GM19328 (cell line): Measurements from ENCODE around the gene RNF168.
"Not testable (repeated sequence)": the region's sequence is repeated elsewhere in the genome, so short reads cannot be mapped to it uniquely, and the experiment has no call there.

Source experiments
- ATAC-seq: cut with Tn5 transposase; IDR thresholded peaks from one replicate; pipeline ENCODE4 v1.9.1; 2021; ENCODE audit warnings: mild to moderate bottlenecking, moderate library complexity; ENCODE audit not compliant: unreplicated experiment

The RNF168 gene

DNA sequence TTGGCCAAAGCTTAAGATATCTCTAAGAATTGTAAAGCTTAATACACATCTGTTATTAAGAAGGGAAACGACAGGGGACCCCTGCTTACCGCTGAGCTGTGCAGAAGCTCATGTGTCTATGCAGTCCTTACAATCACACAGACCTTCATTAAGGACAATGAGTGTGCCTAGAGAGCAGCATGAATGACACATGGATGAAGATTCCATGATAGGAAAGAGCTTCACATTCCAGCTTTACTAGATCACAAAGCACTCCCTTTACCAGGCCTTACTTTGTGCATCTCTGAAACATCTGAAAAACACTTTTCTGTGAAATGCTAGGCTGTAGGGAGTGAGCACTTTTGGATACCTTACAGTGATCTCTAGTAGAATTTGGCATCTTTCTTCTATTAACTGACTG lies 32.0 kb downstream of the RNF168 start:
- ATAC-seq = no peak

DNA sequence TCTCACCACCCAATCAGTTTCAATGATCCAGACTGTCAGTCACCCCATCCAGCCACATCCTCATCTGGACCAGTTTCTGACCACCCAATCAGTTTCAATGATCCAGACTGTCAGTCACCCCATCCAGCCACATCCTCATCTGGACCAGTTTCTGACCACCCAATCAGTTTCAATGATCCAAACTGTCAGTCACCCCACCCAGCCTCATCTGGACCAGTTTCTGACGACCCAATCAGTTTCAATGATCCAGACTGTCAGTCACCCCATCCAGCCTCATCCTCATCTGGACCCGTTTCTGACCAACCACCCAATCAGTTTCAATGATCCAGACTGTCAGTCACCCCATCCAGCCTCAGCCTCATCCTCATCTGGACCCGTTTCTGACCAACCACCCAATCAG lies 33.4 kb downstream of the RNF168 start:
- not testable (repeated sequence) for ATAC-seq

DNA sequence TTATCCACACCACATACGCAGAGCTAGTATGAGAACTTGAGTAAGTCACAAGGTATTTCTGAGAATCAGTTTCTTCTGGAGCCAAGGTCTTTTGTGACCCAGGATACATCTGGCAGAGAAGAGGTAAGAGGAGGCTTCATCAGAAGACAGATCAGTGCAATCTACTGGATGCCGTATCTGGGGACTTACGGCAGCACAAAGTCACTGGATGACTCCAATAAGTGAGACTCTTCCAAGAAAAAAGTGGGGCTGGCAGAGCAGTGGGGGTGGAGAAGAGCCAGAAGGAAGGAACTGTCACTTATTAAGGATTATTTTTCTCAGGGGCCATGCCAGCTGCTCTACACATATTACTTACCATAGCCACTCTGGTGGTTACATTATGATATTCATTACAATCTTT lies 39.8 kb downstream of the RNF168 start:
- no peak for ATAC-seq

DNA sequence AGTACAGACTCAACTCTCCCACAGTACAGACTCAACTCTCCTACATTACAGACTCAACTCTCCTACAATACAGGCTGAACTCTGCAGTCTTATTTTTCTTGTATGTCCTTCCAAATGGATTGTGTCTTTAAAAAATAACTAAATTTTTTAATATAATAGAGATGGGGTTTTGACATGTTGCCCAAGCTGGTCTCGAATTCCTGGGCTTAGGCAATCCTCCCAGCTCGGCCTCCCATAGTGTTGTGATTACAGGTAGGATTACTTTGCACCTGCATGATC lies 40.2 kb downstream of the RNF168 start:
- ATAC-seq = no peak

DNA sequence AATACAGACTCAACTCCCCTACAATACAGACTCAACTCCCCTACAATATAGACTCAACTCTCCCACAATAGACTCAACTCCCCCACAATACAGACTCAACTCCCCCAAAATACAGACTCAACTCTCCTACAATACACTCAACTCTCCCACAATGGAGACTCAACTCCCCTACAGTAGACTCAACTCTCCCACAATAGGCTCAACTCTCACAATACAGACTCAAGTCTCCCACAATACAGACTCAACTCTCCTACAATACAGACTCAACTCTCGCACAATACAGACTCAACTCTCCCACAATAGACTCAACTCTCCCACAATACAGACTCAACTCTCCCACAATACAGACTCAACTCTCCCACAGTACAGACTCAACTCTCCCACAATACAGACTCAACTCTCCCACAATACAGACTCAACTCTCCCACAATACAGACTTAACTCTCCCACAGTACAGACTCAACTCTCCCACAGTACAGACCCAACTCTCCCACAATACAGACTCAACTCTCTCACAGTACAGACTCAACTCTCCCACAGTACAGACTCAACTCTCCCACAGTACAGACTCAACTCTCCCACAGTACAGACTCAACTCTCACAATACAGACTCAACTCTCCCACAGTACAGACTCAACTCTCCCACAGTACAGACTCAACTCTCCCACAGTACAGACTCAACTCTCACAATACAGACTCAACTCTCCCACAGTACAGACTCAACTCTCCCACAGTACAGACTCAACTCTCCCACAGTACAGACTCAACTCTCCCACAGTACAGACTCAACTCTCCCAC lies 40.7 kb downstream of the RNF168 start:
- ATAC-seq = not testable (repeated sequence)

DNA sequence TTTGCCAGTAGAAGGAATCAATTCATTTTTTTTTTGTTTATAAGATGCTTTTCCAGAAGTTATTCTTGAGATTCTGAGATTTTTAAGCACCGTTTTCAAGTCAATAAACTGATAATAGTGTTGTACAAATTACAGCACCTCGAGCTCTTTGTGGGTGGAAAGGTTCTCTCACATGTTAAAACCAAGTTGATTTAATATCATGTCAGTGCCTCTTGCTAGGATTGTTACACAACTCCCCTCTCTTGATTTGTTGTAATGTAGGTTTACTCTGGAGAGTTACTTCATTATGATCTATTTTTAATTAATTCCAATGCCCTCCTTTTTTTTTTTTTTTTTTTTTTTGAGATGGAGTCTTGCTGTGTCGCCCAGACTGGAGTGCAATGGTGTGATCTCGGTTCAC lies 45.5 kb downstream of the RNF168 start:
- no peak for ATAC-seq

DNA sequence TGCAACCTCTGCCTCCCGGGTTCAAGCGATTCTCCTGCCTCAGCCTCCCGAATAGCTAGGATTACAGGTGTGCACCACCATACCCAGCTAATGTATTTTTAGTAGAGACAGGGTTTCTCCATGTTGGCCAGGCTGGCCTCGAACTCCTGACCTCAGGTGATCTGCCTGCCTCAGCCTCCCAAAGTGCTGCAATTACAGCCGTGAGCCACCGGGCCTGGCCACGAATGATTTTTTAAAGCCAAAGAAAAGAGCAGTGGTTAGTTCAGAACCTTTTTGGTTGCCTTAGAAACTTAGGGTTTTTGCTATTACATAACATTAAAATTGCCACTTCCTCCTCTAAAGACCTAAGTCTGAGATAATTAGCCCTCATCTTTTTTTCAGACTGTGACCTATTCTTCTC lies 46.1 kb downstream of the RNF168 start:
- not testable (repeated sequence) for ATAC-seq

DNA sequence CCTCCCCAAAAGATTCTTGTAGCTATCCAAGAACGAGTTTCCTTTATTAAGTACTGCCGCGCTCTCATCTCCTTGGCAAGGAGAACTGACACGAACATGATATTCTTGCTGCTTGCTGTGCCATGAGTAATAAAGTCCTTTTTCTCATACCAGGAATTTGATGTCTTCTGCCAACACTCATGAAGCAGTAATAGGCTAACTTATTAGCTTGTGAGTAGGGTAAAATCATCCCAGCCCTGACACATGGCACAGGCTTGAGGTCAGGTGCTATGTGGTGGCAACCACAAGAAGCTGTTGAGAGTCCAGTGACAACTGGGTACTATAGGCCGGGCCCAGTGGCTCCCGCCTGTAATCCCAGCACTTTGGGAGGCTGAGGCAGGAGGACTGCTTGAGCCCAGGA lies 48.6 kb downstream of the RNF168 start:
- no peak for ATAC-seq

DNA sequence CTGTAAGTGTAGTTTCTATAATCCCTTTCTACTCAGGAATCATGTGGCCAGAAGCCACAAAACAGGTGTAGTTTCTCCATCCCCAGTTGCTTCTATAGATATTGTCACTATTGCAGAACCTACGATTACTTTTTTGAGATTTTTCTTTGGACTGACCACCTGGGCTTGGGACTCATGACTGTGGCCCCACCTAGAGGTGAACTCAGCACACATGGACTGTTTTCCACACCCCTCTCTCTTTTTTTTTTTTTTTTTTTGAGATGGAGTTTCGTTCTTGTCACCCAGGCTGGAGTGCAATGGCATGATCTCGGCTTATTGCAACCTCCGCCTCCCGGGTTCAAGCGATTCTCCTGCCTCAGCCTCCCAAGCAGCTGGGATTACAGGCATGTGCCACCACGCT lies 58.2 kb downstream of the RNF168 start:
- not testable (repeated sequence) for ATAC-seq

DNA sequence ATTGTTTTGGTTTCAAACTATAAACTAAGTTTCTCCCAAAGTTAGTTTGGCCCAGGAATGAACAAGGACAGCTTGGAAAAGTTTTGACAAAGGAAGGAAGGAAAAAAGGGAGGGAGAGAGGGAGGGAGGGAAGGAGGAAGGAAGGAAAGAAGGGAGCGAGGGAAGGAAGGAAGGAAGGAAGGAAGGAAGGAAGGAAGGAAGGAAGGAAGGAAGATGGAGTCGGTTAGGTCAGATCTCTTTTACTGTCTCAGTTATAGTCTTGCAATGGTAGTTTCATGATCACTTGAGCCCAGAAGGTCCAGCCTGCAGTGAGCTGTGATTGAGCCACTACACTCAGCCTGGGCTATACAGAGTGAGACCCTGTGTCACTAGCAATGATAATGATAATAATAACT lies 59.1 kb downstream of the RNF168 start:
- ATAC-seq = no peak

DNA sequence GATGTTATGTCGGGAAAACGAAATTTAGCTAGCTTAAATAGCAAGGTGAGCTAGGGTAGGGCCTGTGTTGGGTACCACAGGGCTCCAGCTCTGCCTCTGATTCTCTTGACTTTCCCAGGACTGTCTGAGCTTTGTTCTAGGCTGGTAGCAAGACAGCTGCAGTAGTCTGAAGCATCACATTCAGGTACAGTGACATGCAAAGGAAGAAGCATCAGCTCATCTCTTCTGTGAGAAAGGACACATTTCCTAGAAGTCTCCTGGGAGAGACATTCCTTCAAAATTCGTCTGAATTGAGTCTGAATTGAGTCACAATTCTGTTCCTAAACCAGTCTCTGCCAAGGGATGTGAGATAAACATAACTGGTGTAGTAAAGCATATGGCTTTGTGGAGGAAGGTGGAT lies 62.9 kb downstream of the RNF168 start:
- no peak for ATAC-seq

DNA sequence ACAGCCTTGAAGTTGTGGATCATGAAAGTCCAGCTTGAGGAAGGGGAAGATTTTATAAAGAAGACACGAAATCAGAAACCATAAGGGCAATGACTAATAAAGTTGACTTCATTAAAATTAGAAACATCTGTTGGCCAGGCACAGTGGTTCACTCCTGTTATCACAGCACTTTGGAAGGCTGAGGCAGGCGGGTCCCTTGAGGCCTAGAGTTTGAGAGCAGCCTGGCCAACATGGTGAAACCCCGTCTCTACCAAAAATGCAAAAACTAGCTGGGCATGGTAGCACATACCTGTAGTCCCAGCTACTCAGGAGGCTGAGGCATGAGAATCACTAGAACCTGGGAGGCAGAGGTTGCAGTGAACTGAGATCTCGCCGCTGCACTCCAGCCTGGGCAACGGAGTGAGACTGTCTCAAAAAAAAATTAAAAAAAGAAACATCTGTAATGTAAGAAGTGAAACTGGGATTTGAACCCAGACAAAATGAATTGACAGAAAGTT lies 63.5 kb downstream of the RNF168 start:
- ATAC-seq = no peak

DNA sequence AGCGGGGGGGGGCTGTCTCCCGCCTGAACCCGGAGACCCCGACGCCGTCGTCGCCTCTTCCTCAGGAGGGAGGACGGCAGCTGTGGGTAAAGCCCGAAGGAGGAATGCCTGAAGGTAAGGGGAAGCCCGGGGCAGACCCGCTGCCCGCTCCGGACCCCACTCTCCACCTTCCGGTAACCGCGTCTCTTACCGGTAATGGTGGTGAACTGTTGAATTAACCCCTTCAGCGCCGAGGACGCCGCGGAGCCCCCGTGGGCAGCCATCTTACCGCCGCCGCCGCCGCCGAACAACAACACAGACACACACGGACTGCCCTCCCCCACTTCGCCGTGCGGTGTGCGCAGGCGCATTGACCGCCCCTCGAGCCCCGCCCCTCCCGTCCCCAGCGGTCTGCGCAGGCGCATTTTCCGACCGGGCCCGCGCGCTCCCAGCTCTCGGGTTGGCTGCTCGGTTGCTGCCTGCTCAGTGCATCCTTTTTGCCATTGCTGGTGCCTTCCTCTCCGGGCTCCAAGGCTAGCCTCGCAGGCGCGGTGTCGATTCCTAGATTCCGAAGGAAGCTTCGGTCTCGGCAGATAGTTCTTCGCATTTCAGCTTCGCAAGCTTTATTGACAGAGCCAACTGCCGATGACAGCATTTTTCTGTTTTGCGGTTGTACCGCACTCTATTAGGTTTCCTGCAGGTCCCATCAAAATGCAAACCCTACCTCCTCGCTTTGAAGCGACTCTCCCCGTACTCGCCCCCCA lies 71.3 kb downstream of the RNF168 start, which contains the start of gene UBXN7:
UBXN7 (minus strand) TSS at position 291 of the 743 bp plus-strand sequence; CDS start at position 263, 28 bp downstream.
- ATAC-seq = peak; percentile 86

DNA sequence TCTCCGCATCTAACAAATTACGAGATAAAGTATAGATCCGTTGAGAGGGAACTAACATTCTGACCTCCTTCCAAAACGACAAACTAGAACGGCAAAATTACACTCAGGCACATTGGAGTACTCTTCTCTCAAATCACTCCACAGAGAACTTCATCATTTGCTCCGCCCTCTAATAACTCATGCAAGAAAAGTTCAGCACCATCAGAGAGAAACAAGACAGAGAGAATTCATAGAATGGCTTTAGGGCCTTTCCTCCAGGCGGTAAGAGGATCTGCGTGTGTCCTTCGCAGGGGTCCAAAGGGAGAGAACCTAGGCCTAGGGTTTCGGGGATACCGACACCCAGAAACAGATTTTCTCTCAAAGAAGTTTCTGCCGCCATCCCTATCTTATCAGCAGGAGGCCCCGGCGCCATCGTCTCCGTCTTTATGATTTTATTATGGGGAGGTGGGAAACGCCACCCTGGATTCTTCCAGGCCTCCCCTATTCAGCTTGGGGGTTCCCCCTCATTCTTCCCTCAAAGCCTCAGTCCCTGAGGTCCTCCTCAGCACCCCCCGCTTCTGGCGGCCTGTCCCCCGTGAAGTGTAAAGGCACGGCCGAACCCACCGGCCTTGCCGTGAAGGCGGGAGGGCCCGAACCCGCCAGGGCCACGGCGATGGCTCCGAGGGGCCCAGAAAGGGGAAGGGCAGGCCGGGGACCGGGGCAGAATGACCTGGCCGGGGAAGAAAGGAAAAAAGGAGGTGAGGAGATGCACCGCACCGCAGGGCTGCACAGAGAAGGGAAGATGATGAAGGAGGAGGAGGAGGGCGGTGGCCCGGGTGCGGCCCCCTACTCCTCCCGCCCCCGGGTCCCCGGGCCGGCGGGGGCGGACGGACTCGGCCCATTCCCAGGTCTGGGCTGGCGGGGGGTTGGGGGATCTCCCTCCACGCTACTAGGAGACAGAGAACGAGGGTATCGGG lies 72.1 kb downstream of the RNF168 start:
- peak; percentile 27 for ATAC-seq

DNA sequence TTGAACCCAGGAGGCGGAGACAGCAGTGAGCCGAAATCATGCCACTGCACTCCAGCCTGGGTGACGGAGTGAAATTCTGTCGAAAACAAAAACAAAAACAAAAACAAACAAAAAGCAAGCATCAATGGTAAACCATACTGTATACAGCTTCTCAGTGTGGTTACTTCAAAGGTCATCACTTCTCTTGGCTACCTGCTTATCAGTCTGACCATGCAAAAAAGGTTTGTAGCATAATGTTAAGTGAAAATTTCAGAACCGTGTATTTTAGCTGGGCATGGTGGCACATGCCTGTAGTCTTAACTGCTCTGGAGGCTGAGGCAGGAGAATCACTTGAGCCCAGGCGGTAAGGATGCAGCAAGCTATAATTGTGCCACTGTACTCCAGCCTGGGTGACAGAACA lies 75.5 kb downstream of the RNF168 start:
- no peak for ATAC-seq

DNA sequence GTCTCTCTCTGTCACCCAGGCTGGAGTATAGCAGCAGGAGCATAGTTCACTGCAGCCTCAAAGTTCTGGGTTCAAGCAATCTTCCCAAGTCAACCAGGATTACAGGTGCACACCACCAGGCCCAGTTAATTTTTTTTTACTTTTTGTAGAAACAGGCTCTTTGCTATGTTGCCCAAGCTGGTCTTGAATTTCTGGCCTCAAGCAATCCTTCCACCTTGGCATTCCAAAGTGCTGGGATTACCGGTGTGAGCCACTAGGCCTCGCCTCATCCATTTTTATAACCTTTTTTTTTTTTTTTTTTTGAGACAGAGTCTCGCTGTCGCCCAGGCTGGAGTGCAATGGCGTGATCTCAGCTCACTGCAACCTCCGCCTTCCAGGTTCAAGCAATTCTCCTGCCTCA lies 79.1 kb downstream of the RNF168 start:
- ATAC-seq = not testable (repeated sequence)

DNA sequence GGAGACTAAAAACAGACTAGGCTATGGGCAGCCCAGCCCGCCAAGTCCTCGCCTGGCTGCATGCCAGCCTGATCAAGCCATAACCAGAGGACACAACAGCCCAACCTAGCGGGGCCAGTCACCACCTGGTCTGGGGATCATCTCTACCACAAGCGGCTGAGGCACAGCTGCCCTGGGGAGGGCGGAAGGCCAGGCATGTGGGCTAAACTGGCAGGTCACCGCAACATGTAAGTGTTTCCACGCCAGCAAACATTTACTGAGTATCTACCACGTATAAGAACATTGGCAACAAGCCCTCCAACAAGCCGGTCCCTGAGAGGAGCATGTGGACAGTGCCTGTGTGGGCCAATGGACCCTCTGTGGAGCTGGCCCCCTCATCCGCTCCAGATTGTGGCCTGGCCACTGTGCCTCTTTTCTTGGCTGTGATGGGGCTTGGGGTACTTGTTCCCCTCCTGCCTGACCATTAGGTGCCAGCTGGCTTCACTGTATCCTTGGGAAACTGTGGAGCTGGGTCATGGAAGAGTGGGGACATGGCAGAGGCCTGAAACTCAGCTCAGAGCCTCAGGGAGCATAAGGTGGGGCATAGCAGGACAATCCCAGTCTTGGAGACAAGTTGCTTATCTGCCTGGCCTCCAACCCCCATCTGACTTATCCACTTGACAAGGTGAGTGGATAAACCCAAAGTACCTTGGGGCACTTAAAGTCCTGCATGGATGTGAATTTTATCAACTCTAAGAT lies 80.4 kb downstream of the RNF168 start:
- no peak for ATAC-seq

DNA sequence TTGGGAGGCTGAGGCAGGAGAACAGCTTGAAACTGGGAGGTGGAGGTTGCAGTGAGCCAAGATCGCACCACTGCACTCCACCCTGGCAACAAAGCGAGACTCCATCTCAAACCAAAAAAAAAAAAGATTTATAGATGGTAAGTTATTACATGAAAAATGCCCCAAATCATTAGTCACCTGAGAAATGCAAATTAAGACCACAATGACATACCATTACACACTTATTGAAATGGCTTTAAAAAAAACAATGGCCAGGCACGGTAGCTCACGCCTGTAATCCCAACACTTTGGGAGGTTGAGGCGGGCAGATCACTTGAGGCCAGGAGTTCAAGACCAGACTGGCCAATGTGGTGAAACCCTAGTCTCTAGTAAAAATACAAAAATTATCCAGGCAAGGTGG lies 81.9 kb downstream of the RNF168 start:
- not testable (repeated sequence) for ATAC-seq

DNA sequence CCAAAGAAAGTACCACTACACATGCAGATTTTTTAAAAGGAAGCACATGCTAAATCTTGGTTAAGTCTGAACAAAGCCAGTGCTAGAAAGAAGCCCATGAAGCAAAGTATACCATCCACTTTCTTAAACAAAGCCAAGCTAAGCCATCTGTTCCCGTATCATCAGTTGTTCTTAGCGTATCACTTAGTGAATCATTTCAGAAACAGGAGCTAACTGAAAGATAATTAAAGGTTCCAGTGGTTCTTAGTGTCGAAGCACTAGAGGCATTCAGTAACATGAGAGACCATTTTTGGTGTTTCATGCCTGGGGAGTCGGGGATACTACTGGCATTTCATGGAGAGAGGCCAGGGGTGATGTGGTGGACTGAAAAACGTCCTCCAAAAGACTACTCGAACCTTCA lies 84.2 kb downstream of the RNF168 start:
- ATAC-seq = no peak
